ENCODE data around the gene SMIM23. TPM values are rescaled to one million over a fixed set of nuclear protein-coding genes. Genes with fewer than 3 reads are reported as not detected.

Gene SMIM23
- total RNA-seq, 1 donor from 2014 or later = not detected

GRCh38 chr5:171795381-171795780 is 9.8 kb downstream of the SMIM23 start:
- no peak overlapping the region for H3K27ac Mint-ChIP-seq (ENCODE audit: unreplicated experiment)
- no peak for TF ChIP-seq CTCF (IDR thresholded peaks at IDR 0.05)
- peaks cover 23% of the 10 kb centered on the region for H3K27me3 Mint-ChIP-seq (ENCODE audit: low read depth)

GRCh38 chr5:171796436-171796835 is 10.8 kb downstream of the SMIM23 start:
- Mint-ChIP-seq H3K4me1 (ENCODE audit: low read depth) (no peaks in the 10 kb centered on the region), H3K36me3 (ENCODE audit: low read depth) (peaks cover 3% of the 10 kb centered on the region), H3K27ac (ENCODE audit: unreplicated experiment) (no peak overlapping the region), H3K9me3 (ENCODE audit: low read depth) (no peaks in the 10 kb centered on the region), H3K27me3 (ENCODE audit: low read depth) (peaks cover 14% of the 10 kb centered on the region), H3K4me3 (ENCODE audit: unreplicated experiment) (no peak overlapping the region)
- no peak for DNase-seq (ENCODE audit: low spot score)
- TF ChIP-seq CTCF (IDR thresholded peaks at IDR 0.05) = no peak

More at GRCh38 chr5:171795381-171795780, 9.8 kb downstream of the SMIM23 start:
- no peaks in the 10 kb centered on the region for H3K9me3 Mint-ChIP-seq (ENCODE audit: low read depth)
- H3K36me3 Mint-ChIP-seq (ENCODE audit: low read depth) = peaks cover 3% of the 10 kb centered on the region
- no peaks in the 10 kb centered on the region for H3K4me1 Mint-ChIP-seq (ENCODE audit: low read depth)
- no peak overlapping the region for H3K4me3 Mint-ChIP-seq (ENCODE audit: unreplicated experiment)
- DNase-seq (ENCODE audit: low spot score) = no peak

- TF ChIP-seq CTCF (IDR thresholded peaks at IDR 0.05) = no peak
- H3K36me3 Mint-ChIP-seq (ENCODE audit: low read depth) = peaks cover 3% of the 10 kb centered on the region
- no peak overlapping the region for H3K4me3 Mint-ChIP-seq (ENCODE audit: unreplicated experiment)
- H3K27me3 Mint-ChIP-seq (ENCODE audit: low read depth) = peaks cover 16% of the 10 kb centered on the region
- no peak for DNase-seq (ENCODE audit: low spot score)
- H3K9me3 Mint-ChIP-seq (ENCODE audit: low read depth) = no peaks in the 10 kb centered on the region
- H3K27ac Mint-ChIP-seq (ENCODE audit: unreplicated experiment) = no peak overlapping the region
- H3K4me1 Mint-ChIP-seq (ENCODE audit: low read depth) = no peaks in the 10 kb centered on the region
Measured at GRCh38 chr5:171797543-171797942, 11.9 kb downstream of the SMIM23 start.

- Mint-ChIP-seq H3K4me1 (ENCODE audit: low read depth) (no peaks in the 10 kb centered on the region), H3K36me3 (ENCODE audit: low read depth) (no peaks in the 10 kb centered on the region), H3K9me3 (ENCODE audit: low read depth) (no peaks in the 10 kb centered on the region), H3K4me3 (ENCODE audit: unreplicated experiment) (no peak overlapping the region), H3K27ac (ENCODE audit: unreplicated experiment) (no peak overlapping the region), H3K27me3 (ENCODE audit: low read depth) (peaks cover 18% of the 10 kb centered on the region)
- no peak for TF ChIP-seq CTCF (IDR thresholded peaks at IDR 0.05)
- no peak for DNase-seq (ENCODE audit: low spot score)
Measured at GRCh38 chr5:171798418-171798817, 12.8 kb downstream of the SMIM23 start.

GRCh38 chr5:171801839-171802238 is 16.2 kb downstream of the SMIM23 start:
- no peak overlapping the region for H3K4me3 Mint-ChIP-seq (ENCODE audit: unreplicated experiment)
- H3K27me3 Mint-ChIP-seq (ENCODE audit: low read depth) = peaks cover 40% of the 10 kb centered on the region
- H3K27ac Mint-ChIP-seq (ENCODE audit: unreplicated experiment) = no peak overlapping the region
- no peaks in the 10 kb centered on the region for H3K36me3 Mint-ChIP-seq (ENCODE audit: low read depth)
- no peaks in the 10 kb centered on the region for H3K9me3 Mint-ChIP-seq (ENCODE audit: low read depth)
- peaks cover under 1% of the 10 kb centered on the region for H3K4me1 Mint-ChIP-seq (ENCODE audit: low read depth)
- no peak for TF ChIP-seq CTCF (IDR thresholded peaks at IDR 0.05)
- DNase-seq (ENCODE audit: low spot score) = no peak

Data from chondrocyte (in vitro differentiated cells).